H1 (cell line): ENCODE measurements around the gene SLCO4A1. TPM values are rescaled to one million over a fixed set of nuclear protein-coding genes. Genes with fewer than 3 reads are reported as not detected.

Experiments
- CHD7 ChIP-seq: fragments of 300-600 bp; sonication (generic); IDR thresholded peaks from 2 replicates; pipeline ENCODE4 v1.7.1; 2012; ENCODE audit warnings: low read length, moderate library complexity, mild to moderate bottlenecking, inconsistent platforms; ENCODE audit not compliant: insufficient replicate concordance
- E2F6 ChIP-seq: IDR thresholded peaks from 2 replicates; pipeline ENCODE4 v1.6.1; 2012; ENCODE audit warnings: inconsistent platforms
- EZH2 ChIP-seq: fragments of 200-600 bp; sonication (generic); IDR thresholded peaks from 2 replicates; pipeline ENCODE4 v1.7.1; 2012; ENCODE audit warnings: low read depth, mild to moderate bottlenecking, moderate library complexity, low read length, inconsistent platforms; ENCODE audit not compliant: severe bottlenecking
- FOSL1 ChIP-seq: IDR thresholded peaks from 2 replicates; pipeline ENCODE4 v1.6.1; 2011; ENCODE audit warnings: mild to moderate bottlenecking, low read depth, low read length, moderate library complexity; ENCODE audit not compliant: insufficient read depth
- GTF2F1 ChIP-seq: IDR thresholded peaks from 2 replicates; pipeline ENCODE4 v1.6.1; 2012; ENCODE audit warnings: low read depth, low read length, improper control_type of control experiment, borderline replicate concordance
- JUND ChIP-seq: IDR thresholded peaks from 2 replicates; pipeline ENCODE4 v1.6.1; 2011; ENCODE audit warnings: mild to moderate bottlenecking, improper control_type of control experiment, low read length
- MAFK ChIP-seq: IDR thresholded peaks from 2 replicates; pipeline ENCODE4 v1.6.1; 2012; ENCODE audit warnings: low read depth, mild to moderate bottlenecking, improper control_type of control experiment, low read length
- SIRT6 ChIP-seq: IDR thresholded peaks from one replicate; pipeline ENCODE4 v1.7.1; 2012; ENCODE audit warnings: low read length, inconsistent platforms
- SRF ChIP-seq: IDR thresholded peaks from 2 replicates; pipeline ENCODE4 v1.6.1; 2011; ENCODE audit warnings: mild to moderate bottlenecking, low read depth, low read length, moderate library complexity
- polyA plus RNA-seq, 7 experiments: library from polyadenylated mRNA; depleted of rRNA in 3 of 7; stranded (reverse) in 5 of 7; unstranded in 2 of 7; fragments of >200 nt in 5 of 7; fragments of 200-250 nt in 2 of 7; gene quantifications; 1 replicate in 5 of 7; 2 replicates in 1 of 7; 4 replicates in 1 of 7; pipeline versions ENCODE4 v1.2.1 to v1.2.3, GENCODE V29; 2011 to 2013; ENCODE audit warnings: missing spikeins in 2 of 7, mixed read lengths in 2 of 7
- total RNA-seq: library from RNA; stranded (reverse); fragmentation: NEBNext Ultra II Directional; extraction: Animal tissue kit (Norgen Biotek cat#: 25700); gene quantifications from 2 replicates; pipeline ENCODE4 v1.2.1, GENCODE V29; 2021

The SLCO4A1 gene
- total and polyA plus RNA-seq, 2 of the 8 experiments (the other 6 are each of a cell fraction or from before 2014, with no cell fraction given): 10.5 to 18.5 TPM

- TF ChIP-seq CHD7 (no peak), SIRT6 (no peak), EZH2 (no peak), E2F6 (no peak), MAFK (no peak), FOSL1 (no peak), SRF (no peak), GTF2F1 (no peak), JUND (no peak)
Observed at GRCh38 chr20:62716198-62716940, 74.1 kb downstream of the SLCO4A1 start (continued).
